Testis (tissue), 3 donors: ENCODE data around the gene SPOCK2. TPM values are rescaled to one million over a fixed set of nuclear protein-coding genes. Genes with fewer than 3 reads are reported as not detected.

ENCODE experiments used
- DNase-seq: peaks from one replicate; pipeline ENCODE4 v3.0.0-alpha.2; 2019
- H3K27ac ChIP-seq, 2 donors: fragments of 200-600 bp; sonication (generic); one replicate each; pipeline ENCODE4 v1.5.1; 2019
- H3K27me3 ChIP-seq: fragments of 200-600 bp; sonication (generic); one replicate; pipeline ENCODE4 v1.5.1; 2019
- H3K36me3 ChIP-seq: fragments of 200-600 bp; sonication (generic); one replicate; pipeline ENCODE4 v1.5.1; 2017; ENCODE audit warnings: low read depth; ENCODE audit errors: missing control alignments
- H3K4me1 ChIP-seq: fragments of 200-600 bp; sonication (generic); one replicate; pipeline ENCODE4 v1.5.1; 2019
- H3K4me3 ChIP-seq, 2 donors: fragments of 200-600 bp; sonication (generic); one replicate each; pipeline ENCODE4 v1.5.1; 2017 to 2019
- H3K9me3 ChIP-seq: fragments of 200-600 bp; sonication (generic); one replicate; pipeline ENCODE4 v1.5.1; 2017
- CTCF ChIP-seq, 3 experiments: fragments of 450-650 bp in 2 of 3; fragments of 200-600 bp in 1 of 3; sonication (generic) in 1 of 3; IDR thresholded peaks; one replicate each; pipeline ENCODE4 v1.5.1; 2016 to 2019; ENCODE audit warnings: antibody characterized with exemption in 3 of 3, mild to moderate bottlenecking in 2 of 3, moderate library complexity in 1 of 3
- POLR2A ChIP-seq: fragments of 450-650 bp; IDR thresholded peaks from one replicate; pipeline ENCODE4 v1.6.1; 2017; ENCODE audit warnings: antibody characterized with exemption, mild to moderate bottlenecking, moderate library complexity
- WGBS, 2 donors: methylation state at CpG; one replicate each; pipeline ENCODE4 v1.1.5; 2018; 5-methylcytosine and 5-hydroxymethylcytosine counted together
- intact Hi-C: fragments of 100-400 bp; cut with DNase I; formaldehyde crosslinking; loops from one replicate; pipeline ENCODE4 v1.15.1; 2023; ENCODE audit warnings: low total_unique reads
- polyA plus RNA-seq: library from polyadenylated mRNA; stranded (reverse); fragments of 350-450 nt; fragmentation: Illumina TruSeq; extraction: RNeasy Lipid Tissue Mini Kit (QIAGEN cat#74804); gene quantifications from one replicate; pipeline ENCODE4 v1.2.3, GENCODE V29; 2014; ENCODE audit warnings: low read depth, low replicate concordance; ENCODE audit not compliant: insufficient read depth
- total RNA-seq, 2 donors: library from RNA; depleted of rRNA; stranded (reverse); fragments of >200 nt; gene quantifications; one replicate each; pipeline ENCODE4 v1.2.3, GENCODE V29; 2016

The SPOCK2 gene
- total and polyA plus RNA-seq, 3 donors from 2014 or later = 73.6 to 212 (median 113) TPM

GRCh38 chr10:72093450-72093849, 5.1 kb upstream of the SPOCK2 start:
- Histone ChIP-seq H3K4me1 (peaks cover 26% of the 10 kb centered on the region), H3K27ac (no peak overlapping the region), H3K27me3 (no peaks in the 10 kb centered on the region), H3K4me3 (no peak overlapping the region), H3K36me3 (no peaks in the 10 kb centered on the region), H3K9me3 (no peaks in the 10 kb centered on the region)
- intact Hi-C loops = no loop called here
- WGBS, 2 donors = 82 to 98% methylated on average over 4 of the region's 4 CpGs
- TF ChIP-seq CTCF (IDR thresholded peaks at IDR 0.05) (no peak), POLR2A (no peak)
- no peak for DNase-seq

- no peaks in the 10 kb centered on the region for H3K9me3 ChIP-seq
- intact Hi-C loops = no loop called here
- DNase-seq = peak; percentile 1
- TF ChIP-seq CTCF (IDR thresholded peaks at IDR 0.05) (no peak), POLR2A (no peak)
- H3K27me3 ChIP-seq = no peaks in the 10 kb centered on the region
- no peaks in the 10 kb centered on the region for H3K36me3 ChIP-seq
- no peak overlapping the region for H3K27ac ChIP-seq
- WGBS, 2 donors = 94 to 97% methylated on average over 2 of the region's 2 CpGs
- no peak overlapping the region for H3K4me3 ChIP-seq
- peaks cover 27% of the 10 kb centered on the region for H3K4me1 ChIP-seq
Observed at GRCh38 chr10:72092987-72093386, 4.6 kb upstream of the SPOCK2 start.

GRCh38 chr10:72092171-72092924, 4.0 kb upstream of the SPOCK2 start:
- H3K4me1 ChIP-seq = peaks cover 23% of the 10 kb centered on the region
- H3K36me3 ChIP-seq = no peaks in the 10 kb centered on the region
- H3K27ac ChIP-seq = no peak overlapping the region
- no peak overlapping the region for H3K4me3 ChIP-seq
- TF ChIP-seq CTCF (IDR thresholded peaks at IDR 0.05) (no peak), POLR2A (no peak)
- DNase-seq = peak; percentile 12
- WGBS, 2 donors = 90 to 95% methylated on average over 8 of the region's 8 CpGs
- no peaks in the 10 kb centered on the region for H3K27me3 ChIP-seq
- intact Hi-C loops = no loop called here
- H3K9me3 ChIP-seq = no peaks in the 10 kb centered on the region

GRCh38 chr10:72090326-72090725, 2.0 kb upstream of the SPOCK2 start:
- H3K4me1 ChIP-seq = peaks cover 17% of the 10 kb centered on the region
- DNase-seq = no peak
- H3K4me3 ChIP-seq = no peak overlapping the region
- no peaks in the 10 kb centered on the region for H3K27me3 ChIP-seq
- no peaks in the 10 kb centered on the region for H3K9me3 ChIP-seq
- H3K27ac ChIP-seq = no peak overlapping the region
- WGBS, 2 donors = 92 to 99% methylated on average over 3 of the region's 3 CpGs
- intact Hi-C loops = no loop called here
- TF ChIP-seq CTCF (IDR thresholded peaks at IDR 0.05) = no peak
- TF ChIP-seq POLR2A = no peak
- no peaks in the 10 kb centered on the region for H3K36me3 ChIP-seq

GRCh38 chr10:72089618-72090017, 1.3 kb upstream of the SPOCK2 start:
- no peak for DNase-seq

More at GRCh38 chr10:72089618-72090017, 1.3 kb upstream of the SPOCK2 start:
- intact Hi-C loops = no loop called here
- H3K9me3 ChIP-seq = no peaks in the 10 kb centered on the region
- H3K4me1 ChIP-seq = peaks cover 17% of the 10 kb centered on the region
- WGBS, 2 donors = 66 to 81% methylated on average over 6 of the region's 6 CpGs
- TF ChIP-seq CTCF (IDR thresholded peaks at IDR 0.05) (no peak), POLR2A (no peak)
- H3K36me3 ChIP-seq = no peaks in the 10 kb centered on the region
- H3K4me3 ChIP-seq = no peak overlapping the region
- no peaks in the 10 kb centered on the region for H3K27me3 ChIP-seq
- H3K27ac ChIP-seq = peak overlapping the region in 1 of 2 donors; percentile 24
